Large intestine (tissue), 3 donors: ENCODE data around the gene BOLL. TPM values are rescaled to one million over a fixed set of nuclear protein-coding genes. Genes with fewer than 3 reads are reported as not detected.

Experiments
- DNase-seq, 2 donors: peaks; one replicate each; pipeline versions ENCODE4 v3.0.0 to v3.0.0-alpha.2; 2013
- H3K27ac ChIP-seq: one replicate; pipeline ENCODE4 v1.5.1; 2013; ENCODE audit warnings: low read length
- H3K27me3 ChIP-seq: 2 replicates; pipeline ENCODE4 v1.6.1; 2013; ENCODE audit warnings: low read length; ENCODE audit not compliant: control insufficient read depth, insufficient read depth
- H3K36me3 ChIP-seq: 2 replicates; pipeline ENCODE4 v1.6.1; 2013; ENCODE audit warnings: low read length; ENCODE audit not compliant: control insufficient read depth, insufficient read depth
- H3K4me1 ChIP-seq: one replicate; pipeline ENCODE4 v1.6.1; 2013; ENCODE audit warnings: low read length; ENCODE audit not compliant: control insufficient read depth, insufficient read depth
- H3K4me3 ChIP-seq: one replicate; pipeline ENCODE4 v1.5.1; 2013; ENCODE audit warnings: low read length
- H3K9me3 ChIP-seq: one replicate; pipeline ENCODE4 v1.6.1; 2013; ENCODE audit warnings: mild to moderate bottlenecking, low read depth, low read length, moderate library complexity; ENCODE audit not compliant: control insufficient read depth
- WGBS: methylation state at CpG from one replicate; pipeline ENCODE4 v1.1.5; 2013; ENCODE audit warnings: low lambda C conversion rate; ENCODE audit not compliant: insufficient coverage; 5-methylcytosine and 5-hydroxymethylcytosine counted together
- polyA plus RNA-seq: library from polyadenylated mRNA; unstranded; fragments of 120-200 nt; gene quantifications from one replicate; pipeline ENCODE4 v1.2.1, GENCODE V29; 2013

BOLL gene
- polyA plus RNA-seq, 1 donor: 0.09 TPM

DNA sequence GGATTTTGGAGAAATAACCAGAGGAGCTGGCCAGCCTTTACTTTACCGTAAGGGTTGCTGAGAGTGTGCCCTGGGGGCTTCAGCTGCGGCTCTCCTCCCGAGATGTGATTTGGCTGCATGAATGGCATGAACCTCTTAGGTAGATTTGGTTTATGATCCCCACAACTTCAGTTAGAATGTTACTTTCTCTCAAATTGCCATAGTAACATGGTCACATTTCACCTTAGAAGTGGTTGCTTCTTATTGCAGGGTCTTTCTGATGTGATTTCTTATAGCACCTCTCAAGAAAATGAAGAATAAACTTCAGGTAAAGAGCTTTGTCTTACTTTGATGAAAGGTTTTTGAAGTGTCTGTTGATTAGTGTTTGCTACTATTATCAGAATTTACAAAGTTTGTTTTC, 24.9 kb upstream of the BOLL start:
- Histone ChIP-seq H3K36me3 (no peaks in the 10 kb centered on the region), H3K27me3 (peaks cover 33% of the 10 kb centered on the region), H3K4me1 (no peaks in the 10 kb centered on the region), H3K27ac (no peak overlapping the region), H3K4me3 (no peak overlapping the region), H3K9me3 (no peaks in the 10 kb centered on the region)
- no peak for DNase-seq
- 100% methylated on average over 1 of the region's 3 CpGs for WGBS

GRCh38 chr2:197809064-197809463, 23.9 kb upstream of the BOLL start:
- no peak overlapping the region for H3K27ac ChIP-seq
- no CpG with 5 or more reads among the region's 5 CpGs for WGBS
- no peaks in the 10 kb centered on the region for H3K36me3 ChIP-seq
- H3K27me3 ChIP-seq: peaks cover 39% of the 10 kb centered on the region
- H3K4me1 ChIP-seq: peaks cover 1% of the 10 kb centered on the region
- H3K4me3 ChIP-seq: no peak overlapping the region
- DNase-seq: no peak
- no peaks in the 10 kb centered on the region for H3K9me3 ChIP-seq

DNA sequence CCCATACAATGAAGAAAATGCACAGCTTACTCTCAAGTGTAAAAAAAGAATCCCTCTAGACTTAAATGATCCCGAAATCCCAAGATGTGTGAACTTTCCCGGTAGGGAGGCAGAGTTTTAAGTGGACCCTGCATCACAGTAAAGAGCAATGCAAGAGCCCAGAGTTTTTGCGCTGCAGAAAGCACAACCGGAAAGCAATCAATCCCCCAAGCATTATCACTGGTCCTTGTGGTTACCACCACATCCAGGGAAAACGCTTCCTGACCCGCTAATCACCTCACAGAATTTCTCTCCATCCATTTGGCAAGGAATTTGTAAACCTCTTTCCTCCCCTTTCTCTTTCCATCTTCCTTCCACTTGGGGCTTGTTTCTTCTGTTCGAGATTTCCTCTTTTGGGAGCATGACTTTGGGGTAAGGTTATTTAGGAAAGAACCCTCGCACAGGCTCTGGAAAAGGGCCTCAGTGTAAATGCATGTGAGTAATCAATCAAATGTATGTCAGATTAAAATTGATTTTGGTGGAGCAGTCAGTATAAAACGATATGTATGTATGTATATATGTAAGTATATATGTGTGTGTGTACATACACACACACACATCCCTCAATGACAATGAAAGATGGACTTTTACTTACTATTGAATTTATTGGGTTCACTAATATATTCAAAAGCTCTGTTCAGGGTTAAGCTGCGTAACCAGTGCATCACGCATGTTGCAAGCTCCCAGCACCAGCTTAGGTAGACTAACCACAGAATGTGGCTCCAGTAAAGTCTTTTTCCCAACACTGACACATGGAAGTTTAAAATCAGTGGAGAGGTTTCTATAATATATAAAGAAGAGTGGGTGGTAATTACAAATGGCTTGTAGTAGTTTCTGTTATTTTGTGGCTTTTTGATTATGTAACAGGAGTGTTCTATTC, 20.9 kb upstream of the BOLL start:
- Histone ChIP-seq H3K4me1 (peaks cover 4% of the 10 kb centered on the region), H3K27ac (no peak overlapping the region)
- WGBS: 41% methylated on average over 4 of the region's 11 CpGs

GRCh38 chr2:197804758-197805714, 19.9 kb upstream of the BOLL start:
- Histone ChIP-seq H3K36me3 (no peaks in the 10 kb centered on the region), H3K9me3 (no peaks in the 10 kb centered on the region), H3K27me3 (peaks cover 53% of the 10 kb centered on the region), H3K4me1 (peaks cover 4% of the 10 kb centered on the region), H3K27ac (no peak overlapping the region), H3K4me3 (peak overlapping the region; percentile 54)
- WGBS: no CpG with 5 or more reads among the region's 92 CpGs
- peak in 1 of 2 donors; percentile 23 for DNase-seq

More for the DNA sequence above, 20.9 kb upstream of the BOLL start:
- no peaks in the 10 kb centered on the region for H3K9me3 ChIP-seq
- DNase-seq: no peak
- no peaks in the 10 kb centered on the region for H3K36me3 ChIP-seq
- H3K27me3 ChIP-seq: peaks cover 54% of the 10 kb centered on the region
- peak overlapping the region; percentile 44 for H3K4me3 ChIP-seq

GRCh38 chr2:197804049-197804757, 19.1 kb upstream of the BOLL start, which contains the start of gene PLCL1:
TSS of gene PLCL1 (plus strand) at chr2:197804593.
- Histone ChIP-seq H3K27ac (no peak within 1 kb of the TSS), H3K27me3 (peaks cover 48% of the 10 kb centered on the region), H3K36me3 (no peaks in the 10 kb centered on the region), H3K4me1 (peaks cover 4% of the 10 kb centered on the region), H3K9me3 (no peaks in the 10 kb centered on the region), H3K4me3 (peak within 1 kb of the TSS; percentile 54)
- WGBS: 0% methylated on average over 6 of the region's 50 CpGs
- DNase-seq: peak; percentile 56 to 81

GRCh38 chr2:197803033-197803444, 17.9 kb upstream of the BOLL start:
- H3K27me3 ChIP-seq: peaks cover 47% of the 10 kb centered on the region
- WGBS: no CpG with 5 or more reads among the region's 2 CpGs
- peaks cover 4% of the 10 kb centered on the region for H3K4me1 ChIP-seq
- no peak overlapping the region for H3K27ac ChIP-seq
- H3K9me3 ChIP-seq: no peaks in the 10 kb centered on the region
- DNase-seq: peak in 1 of 2 donors; percentile 20
- H3K4me3 ChIP-seq: no peak overlapping the region
- H3K36me3 ChIP-seq: no peaks in the 10 kb centered on the region

GRCh38 chr2:197801033-197801432, 15.9 kb upstream of the BOLL start:
- DNase-seq: no peak
- no peaks in the 10 kb centered on the region for H3K9me3 ChIP-seq
- no peak overlapping the region for H3K4me3 ChIP-seq
- peaks cover 4% of the 10 kb centered on the region for H3K4me1 ChIP-seq
- no peak overlapping the region for H3K27ac ChIP-seq
- H3K36me3 ChIP-seq: no peaks in the 10 kb centered on the region
- H3K27me3 ChIP-seq: peaks cover 42% of the 10 kb centered on the region

- H3K4me3 ChIP-seq: no peak overlapping the region
- H3K27ac ChIP-seq: no peak overlapping the region
- no peak for DNase-seq
- no CpG with 5 or more reads among the region's 2 CpGs for WGBS
- peaks cover 32% of the 10 kb centered on the region for H3K27me3 ChIP-seq
- H3K9me3 ChIP-seq: no peaks in the 10 kb centered on the region
- no peaks in the 10 kb centered on the region for H3K36me3 ChIP-seq
- peaks cover 4% of the 10 kb centered on the region for H3K4me1 ChIP-seq
Observed at GRCh38 chr2:197800091-197800490, 15.0 kb upstream of the BOLL start.

GRCh38 chr2:197799068-197799467, 13.9 kb upstream of the BOLL start:
- H3K27me3 ChIP-seq: peaks cover 26% of the 10 kb centered on the region
- WGBS: 33% methylated on average over 1 of the region's 3 CpGs
- no peak overlapping the region for H3K27ac ChIP-seq
- no peaks in the 10 kb centered on the region for H3K36me3 ChIP-seq
- H3K4me1 ChIP-seq: peaks cover 2% of the 10 kb centered on the region
- DNase-seq: no peak
- no peak overlapping the region for H3K4me3 ChIP-seq
- no peaks in the 10 kb centered on the region for H3K9me3 ChIP-seq

DNA sequence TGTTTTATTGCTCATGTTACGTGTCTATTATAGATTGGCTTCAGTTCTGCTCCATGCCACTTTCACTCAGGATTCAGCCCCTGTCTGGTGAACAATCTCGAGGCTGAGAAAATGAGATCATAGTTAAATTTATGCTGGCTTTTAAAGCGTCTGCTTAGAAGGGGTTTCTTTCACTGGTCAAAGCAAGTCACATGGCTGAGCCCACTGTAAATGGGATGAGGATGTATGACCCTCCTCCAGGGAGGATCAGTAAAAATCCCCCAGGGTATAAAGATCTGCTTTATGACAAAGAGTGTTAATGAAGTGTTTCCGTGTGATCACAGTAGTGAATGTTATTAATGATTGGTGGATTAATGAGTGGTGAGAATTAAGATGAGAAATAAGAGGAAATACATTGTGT, 13.1 kb upstream of the BOLL start:
- H3K4me1 ChIP-seq: no peaks in the 10 kb centered on the region
- DNase-seq: no peak
- H3K27me3 ChIP-seq: peaks cover 20% of the 10 kb centered on the region
- WGBS: 40% methylated on average over 1 of the region's 4 CpGs
- no peaks in the 10 kb centered on the region for H3K9me3 ChIP-seq
- H3K27ac ChIP-seq: no peak overlapping the region
- H3K36me3 ChIP-seq: no peaks in the 10 kb centered on the region
- no peak overlapping the region for H3K4me3 ChIP-seq
